Mucosa of rectum (tissue), 2 donors: Measurements from ENCODE around the gene RIN3.

ENCODE experiments used
- H3K27ac ChIP-seq, 2 donors: one replicate each; pipeline ENCODE4 v1.7.0; 2013; ENCODE audit warnings: inconsistent platforms in 2 of 2, low read depth in 2 of 2, low read length in 2 of 2
- H3K27me3 ChIP-seq, 2 donors: one replicate each; pipeline ENCODE4 v1.7.0; 2013; ENCODE audit warnings: low read length in 2 of 2; ENCODE audit not compliant: control insufficient read depth in 2 of 2, insufficient read depth in 2 of 2
- H3K36me3 ChIP-seq, 2 donors: one replicate each; pipeline ENCODE4 v1.7.0; 2013; ENCODE audit warnings: low read length in 2 of 2; ENCODE audit not compliant: control insufficient read depth in 2 of 2, insufficient read depth in 2 of 2
- H3K4me1 ChIP-seq, 2 donors: one replicate each; pipeline ENCODE4 v1.7.0; 2013; ENCODE audit warnings: low read length in 2 of 2, mild to moderate bottlenecking in 1 of 2; ENCODE audit not compliant: control insufficient read depth in 2 of 2, insufficient read depth in 2 of 2
- H3K4me3 ChIP-seq, 2 donors: one replicate each; pipeline ENCODE4 v1.7.0; 2013; ENCODE audit warnings: low read length in 2 of 2
- H3K9ac ChIP-seq, 2 donors: one replicate each; pipeline ENCODE4 v1.7.0; 2013; ENCODE audit warnings: low read length in 2 of 2, low read depth in 1 of 2, mild to moderate bottlenecking in 1 of 2
- H3K9me3 ChIP-seq, 2 donors: one replicate each; pipeline ENCODE4 v1.7.0; 2013; ENCODE audit warnings: low read length in 2 of 2; ENCODE audit not compliant: control insufficient read depth in 2 of 2
- donor health status: healthy.
- donor health status: Normal muscosa, but diverticular disease.

Gene RIN3

GRCh38 chr14:92683041-92683440 lies 169.5 kb downstream of the RIN3 start:
- Histone ChIP-seq H3K9me3 (no peaks in the 10 kb centered on the region), H3K4me3 (no peak overlapping the region)

DNA sequence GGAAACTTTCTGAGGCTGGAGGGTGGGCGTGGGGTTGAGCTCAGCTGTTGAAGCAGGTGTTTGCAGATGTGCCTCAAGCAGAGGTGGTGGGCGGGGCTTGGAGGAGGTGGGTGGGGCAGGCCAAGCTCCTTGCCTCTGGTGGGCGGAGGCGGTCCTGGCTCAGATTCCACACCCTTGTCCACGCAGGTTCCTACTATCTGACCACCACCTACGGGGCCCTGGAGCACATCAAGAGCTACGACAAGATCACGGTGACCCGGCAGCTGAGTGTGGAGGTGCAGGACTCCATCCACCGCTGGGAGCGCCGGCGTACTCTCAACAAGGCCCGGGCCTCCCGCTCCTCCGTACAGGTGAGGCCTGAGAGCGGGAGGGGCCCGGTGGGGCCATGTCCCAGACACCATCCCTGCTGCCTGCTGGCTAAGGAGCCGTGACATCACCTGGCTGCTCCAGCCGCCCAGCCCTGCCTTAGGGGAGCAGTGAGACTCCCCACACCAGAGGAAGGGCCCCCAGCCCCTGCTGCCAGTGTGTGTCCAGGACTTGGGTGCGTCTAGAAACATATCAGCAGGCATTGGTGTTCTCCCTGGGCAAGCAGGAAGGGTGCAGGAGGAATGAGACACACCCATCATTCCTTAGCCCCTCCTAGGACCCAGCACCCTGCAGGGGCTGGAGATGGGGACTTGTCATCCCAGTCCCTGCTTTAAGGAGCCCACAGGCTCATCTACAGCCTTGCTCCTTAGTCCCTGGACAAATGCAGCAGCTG lies 171.4 kb downstream of the RIN3 start:
- H3K36me3 ChIP-seq: peaks cover 7 to 21% of the 10 kb centered on the region in 2 donors
- no peak overlapping the region for H3K27ac ChIP-seq

More at GRCh38 chr14:92683041-92683440, 169.5 kb downstream of the RIN3 start:
- Histone ChIP-seq H3K36me3 (peaks cover 24 to 32% of the 10 kb centered on the region in 2 donors), H3K27me3 (no peaks in the 10 kb centered on the region), H3K27ac (no peak overlapping the region), H3K9ac (no peak overlapping the region), H3K4me1 (peaks cover 10 to 11% of the 10 kb centered on the region in 2 donors)

GRCh38 chr14:92685784-92686355 lies 172.3 kb downstream of the RIN3 start:
- peaks cover 15 to 16% of the 10 kb centered on the region in 2 donors for H3K4me1 ChIP-seq
- no peaks in the 10 kb centered on the region for H3K27me3 ChIP-seq
- peaks cover 7 to 21% of the 10 kb centered on the region in 2 donors for H3K36me3 ChIP-seq
- H3K9ac ChIP-seq: no peak overlapping the region
- no peak overlapping the region for H3K27ac ChIP-seq
- H3K4me3 ChIP-seq: no peak overlapping the region
- H3K9me3 ChIP-seq: no peaks in the 10 kb centered on the region

More for the DNA sequence above, 171.4 kb downstream of the RIN3 start:
- Histone ChIP-seq H3K4me3 (no peak overlapping the region), H3K4me1 (peaks cover 13 to 15% of the 10 kb centered on the region in 2 donors), H3K9me3 (no peaks in the 10 kb centered on the region), H3K9ac (no peak overlapping the region), H3K27me3 (no peaks in the 10 kb centered on the region)

GRCh38 chr14:92686411-92686899 lies 172.9 kb downstream of the RIN3 start:
- no peak overlapping the region for H3K9ac ChIP-seq
- H3K27ac ChIP-seq: no peak overlapping the region
- peaks cover 12 to 15% of the 10 kb centered on the region in 2 donors for H3K4me1 ChIP-seq
- H3K9me3 ChIP-seq: no peaks in the 10 kb centered on the region
- H3K27me3 ChIP-seq: no peaks in the 10 kb centered on the region
- H3K36me3 ChIP-seq: peaks cover 7 to 21% of the 10 kb centered on the region in 2 donors
- H3K4me3 ChIP-seq: peak overlapping the region in 1 of 2 donors; percentile 52

DNA sequence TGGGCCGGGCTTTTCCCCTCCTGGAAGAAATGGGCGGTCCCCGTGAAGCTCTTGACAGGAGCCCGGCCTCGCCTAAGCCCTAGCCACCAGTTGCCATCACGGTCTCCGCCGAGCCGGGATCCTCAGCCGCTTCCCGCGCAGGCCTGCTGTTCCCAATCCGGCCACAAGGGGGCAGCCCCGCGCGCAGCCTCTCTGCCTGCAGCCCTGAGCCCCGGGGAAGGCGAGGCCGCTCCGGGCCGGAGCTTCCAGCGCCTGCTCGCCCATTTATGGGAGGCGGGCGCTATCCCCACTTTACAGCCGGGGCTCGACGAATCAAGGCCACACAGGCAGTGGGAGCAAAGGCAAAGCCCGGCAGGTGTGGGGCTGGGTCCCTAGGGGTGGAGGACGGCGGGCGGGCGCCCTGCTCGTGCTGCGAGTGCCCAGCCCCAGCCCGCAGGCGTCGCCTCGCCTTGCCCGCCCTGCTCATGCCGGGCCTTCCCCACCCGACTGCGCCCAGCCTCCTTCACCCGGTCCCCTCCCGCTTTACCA lies 173.4 kb downstream of the RIN3 start:
- no peak overlapping the region for H3K27ac ChIP-seq
- no peaks in the 10 kb centered on the region for H3K27me3 ChIP-seq
- H3K4me1 ChIP-seq: peaks cover 11 to 15% of the 10 kb centered on the region in 2 donors
- H3K9me3 ChIP-seq: no peaks in the 10 kb centered on the region
- H3K4me3 ChIP-seq: peak overlapping the region; percentile 20 to 52
- H3K36me3 ChIP-seq: peaks cover 7 to 21% of the 10 kb centered on the region in 2 donors
- H3K9ac ChIP-seq: no peak overlapping the region

DNA sequence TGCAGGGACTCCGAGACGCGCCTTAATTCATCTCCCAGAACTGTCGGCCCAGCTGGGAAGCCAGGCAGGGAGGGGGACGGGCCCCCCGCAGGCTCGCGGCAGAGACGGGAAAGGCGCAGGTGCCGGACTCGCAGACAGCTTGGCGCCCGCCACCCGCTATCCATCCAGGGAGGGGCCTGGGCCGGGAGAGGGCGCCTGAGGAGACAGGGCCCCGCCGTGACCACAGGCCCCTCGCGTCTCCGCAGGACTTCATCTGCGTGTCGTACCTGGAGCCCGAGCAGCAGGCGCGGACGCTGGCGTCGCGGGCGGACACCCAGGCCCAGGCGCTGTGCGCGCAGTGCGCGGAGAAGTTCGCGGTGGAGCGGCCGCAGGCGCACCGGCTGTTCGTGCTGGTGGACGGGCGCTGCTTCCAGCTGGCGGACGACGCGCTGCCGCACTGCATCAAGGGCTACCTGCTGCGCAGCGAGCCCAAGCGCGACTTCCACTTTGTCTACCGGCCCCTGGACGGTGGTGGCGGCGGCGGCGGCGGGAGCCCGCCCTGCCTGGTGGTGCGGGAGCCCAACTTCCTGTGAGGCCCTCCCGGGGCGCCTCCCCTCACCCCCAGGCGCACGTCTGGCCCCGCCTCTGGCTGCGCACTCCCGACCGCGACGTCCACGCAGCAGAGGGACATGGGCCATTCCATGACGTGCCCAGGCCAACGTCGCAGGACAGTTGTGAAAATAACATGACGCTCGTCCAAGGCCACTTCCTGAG lies 174.3 kb downstream of the RIN3 start:
- Histone ChIP-seq H3K27me3 (no peaks in the 10 kb centered on the region), H3K9ac (no peak overlapping the region), H3K36me3 (peaks cover 7 to 14% of the 10 kb centered on the region in 2 donors), H3K27ac (no peak overlapping the region), H3K4me1 (peaks cover 13 to 20% of the 10 kb centered on the region in 2 donors), H3K4me3 (peak overlapping the region; percentile 14 to 40), H3K9me3 (no peaks in the 10 kb centered on the region)

GRCh38 chr14:92688434-92689375 lies 175.1 kb downstream of the RIN3 start:
- H3K4me3 ChIP-seq: no peak overlapping the region
- peaks cover 14 to 22% of the 10 kb centered on the region in 2 donors for H3K4me1 ChIP-seq
- no peak overlapping the region for H3K9ac ChIP-seq
- H3K27ac ChIP-seq: no peak overlapping the region
- H3K27me3 ChIP-seq: no peaks in the 10 kb centered on the region
- H3K9me3 ChIP-seq: no peaks in the 10 kb centered on the region
- peaks cover 7 to 14% of the 10 kb centered on the region in 2 donors for H3K36me3 ChIP-seq

- Histone ChIP-seq H3K4me1 (peaks cover 14 to 22% of the 10 kb centered on the region in 2 donors), H3K9ac (no peak overlapping the region), H3K27me3 (no peaks in the 10 kb centered on the region), H3K9me3 (no peaks in the 10 kb centered on the region), H3K27ac (no peak overlapping the region), H3K36me3 (peaks cover 4 to 8% of the 10 kb centered on the region in 2 donors), H3K4me3 (no peak overlapping the region)
These were observed 176.8 kb downstream of the RIN3 start for GRCh38 chr14:92690171-92691011.
